PC-9 (cell line): Measurements from ENCODE around the gene CTNNA3.

ENCODE experiments used
- EZH2 ChIP-seq: fragments of 200-600 bp; sonication (generic); IDR thresholded peaks from 2 replicates; pipeline ENCODE4 v1.8.0; 2017; ENCODE audit warnings: antibody characterized with exemption, low read depth
- TF ChIP-seq, protein P1 (sequence below): fragments of 200-600 bp; sonication (generic); conservative IDR thresholded peaks from 2 replicates; pipeline ENCODE4 v1.6.1; 2017; ENCODE audit warnings: mixed run types, antibody characterized with exemption, mild to moderate bottlenecking, moderate library complexity

DNA sequence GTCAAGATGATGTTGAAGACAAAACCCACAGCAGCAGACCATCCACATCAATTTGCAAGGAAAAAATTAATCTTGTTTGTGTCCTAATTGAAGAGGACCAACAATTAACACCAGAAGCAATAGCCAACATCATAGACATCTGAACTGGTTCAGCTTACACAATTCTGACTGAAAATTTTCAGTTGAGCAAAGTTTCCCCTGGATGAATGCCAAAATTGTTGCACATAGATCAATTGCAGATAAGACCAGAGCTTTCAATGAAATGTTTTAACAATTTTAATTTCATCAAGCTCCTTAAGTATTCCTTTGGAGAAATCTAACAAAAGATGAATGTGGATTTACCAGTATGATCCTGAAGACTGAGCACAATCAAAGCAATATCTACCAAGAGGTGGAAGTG, 168.6 kb downstream of the CTNNA3 start:
- TF ChIP-seq, protein P1, sequence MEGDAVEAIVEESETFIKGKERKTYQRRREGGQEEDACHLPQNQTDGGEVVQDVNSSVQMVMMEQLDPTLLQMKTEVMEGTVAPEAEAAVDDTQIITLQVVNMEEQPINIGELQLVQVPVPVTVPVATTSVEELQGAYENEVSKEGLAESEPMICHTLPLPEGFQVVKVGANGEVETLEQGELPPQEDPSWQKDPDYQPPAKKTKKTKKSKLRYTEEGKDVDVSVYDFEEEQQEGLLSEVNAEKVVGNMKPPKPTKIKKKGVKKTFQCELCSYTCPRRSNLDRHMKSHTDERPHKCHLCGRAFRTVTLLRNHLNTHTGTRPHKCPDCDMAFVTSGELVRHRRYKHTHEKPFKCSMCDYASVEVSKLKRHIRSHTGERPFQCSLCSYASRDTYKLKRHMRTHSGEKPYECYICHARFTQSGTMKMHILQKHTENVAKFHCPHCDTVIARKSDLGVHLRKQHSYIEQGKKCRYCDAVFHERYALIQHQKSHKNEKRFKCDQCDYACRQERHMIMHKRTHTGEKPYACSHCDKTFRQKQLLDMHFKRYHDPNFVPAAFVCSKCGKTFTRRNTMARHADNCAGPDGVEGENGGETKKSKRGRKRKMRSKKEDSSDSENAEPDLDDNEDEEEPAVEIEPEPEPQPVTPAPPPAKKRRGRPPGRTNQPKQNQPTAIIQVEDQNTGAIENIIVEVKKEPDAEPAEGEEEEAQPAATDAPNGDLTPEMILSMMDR = no peak
- TF ChIP-seq EZH2 = no peak
